Measurements from ENCODE around the gene BCAS1.

Gene BCAS1

GRCh38 chr20:54070187-54070987 lies at the start of gene BCAS1:
Gene BCAS1, minus strand, starts transcription at chr20:54070594. Its CDS starts 11,876 bp downstream, at chr20:54058718.
- Histone ChIP-seq H3K27ac (no peak within 1 kb of the TSS), H3K4me2 (ENCODE audit: low read length) (no peak within 1 kb of the TSS), H3K36me3 (ENCODE audit: control insufficient read depth, insufficient read depth, low read length) (no peaks in the 10 kb centered on the region), H2AFZ (no peak within 1 kb of the TSS), H3K9me3 (ENCODE audit: control insufficient read depth, low read length) (no peaks in the 10 kb centered on the region), H3K4me1 (peaks cover under 1% of the 10 kb centered on the region), H3K27me3 (ENCODE audit: control insufficient read depth, insufficient read depth, low read length) (no peaks in the 10 kb centered on the region), H3K79me2 (no peaks in the 10 kb centered on the region), H3K9ac (no peak within 1 kb of the TSS), H3K4me3 (ENCODE audit: low read depth, low read length) (no peak within 1 kb of the TSS)
- TF ChIP-seq CTCF (IDR thresholded peaks at IDR 0.05): no peak

GRCh38 chr20:54119744-54120143 lies 49.4 kb upstream of the BCAS1 start:
- no peak overlapping the region for H2AFZ ChIP-seq
- no peak overlapping the region for H3K9ac ChIP-seq
- no peaks in the 10 kb centered on the region for H3K27me3 ChIP-seq (ENCODE audit: control insufficient read depth, insufficient read depth, low read length)
- no peak overlapping the region for H3K27ac ChIP-seq
- no peak for TF ChIP-seq CTCF (IDR thresholded peaks at IDR 0.05)
- H3K79me2 ChIP-seq: no peaks in the 10 kb centered on the region
- no peaks in the 10 kb centered on the region for H3K36me3 ChIP-seq (ENCODE audit: control insufficient read depth, insufficient read depth, low read length)
- H3K4me2 ChIP-seq (ENCODE audit: low read length): no peak overlapping the region
- H3K4me3 ChIP-seq (ENCODE audit: low read depth, low read length): no peak overlapping the region
- no peaks in the 10 kb centered on the region for H3K9me3 ChIP-seq (ENCODE audit: control insufficient read depth, low read length)
- H3K4me1 ChIP-seq: peaks cover 3% of the 10 kb centered on the region

- no peak overlapping the region for H2AFZ ChIP-seq
- no peak overlapping the region for H3K4me3 ChIP-seq (ENCODE audit: low read depth, low read length)
- H3K36me3 ChIP-seq (ENCODE audit: control insufficient read depth, insufficient read depth, low read length): no peaks in the 10 kb centered on the region
- no peaks in the 10 kb centered on the region for H3K9me3 ChIP-seq (ENCODE audit: control insufficient read depth, low read length)
- H3K79me2 ChIP-seq: no peaks in the 10 kb centered on the region
- no peak overlapping the region for H3K27ac ChIP-seq
- TF ChIP-seq CTCF (IDR thresholded peaks at IDR 0.05): no peak
- no peak overlapping the region for H3K9ac ChIP-seq
- no peaks in the 10 kb centered on the region for H3K27me3 ChIP-seq (ENCODE audit: control insufficient read depth, insufficient read depth, low read length)
- no peaks in the 10 kb centered on the region for H3K4me1 ChIP-seq
- H3K4me2 ChIP-seq (ENCODE audit: low read length): no peak overlapping the region
These were observed 48.0 kb upstream of the BCAS1 start for GRCh38 chr20:54118220-54119001.

GRCh38 chr20:54116550-54117235 lies 46.3 kb upstream of the BCAS1 start:
- no peak overlapping the region for H2AFZ ChIP-seq
- TF ChIP-seq CTCF (IDR thresholded peaks at IDR 0.05): no peak
- no peak overlapping the region for H3K27ac ChIP-seq
- H3K4me2 ChIP-seq (ENCODE audit: low read length): no peak overlapping the region
- H3K9me3 ChIP-seq (ENCODE audit: control insufficient read depth, low read length): no peaks in the 10 kb centered on the region
- no peaks in the 10 kb centered on the region for H3K27me3 ChIP-seq (ENCODE audit: control insufficient read depth, insufficient read depth, low read length)
- H3K79me2 ChIP-seq: no peaks in the 10 kb centered on the region
- H3K36me3 ChIP-seq (ENCODE audit: control insufficient read depth, insufficient read depth, low read length): no peaks in the 10 kb centered on the region
- H3K4me1 ChIP-seq: no peaks in the 10 kb centered on the region
- no peak overlapping the region for H3K4me3 ChIP-seq (ENCODE audit: low read depth, low read length)
- no peak overlapping the region for H3K9ac ChIP-seq

Data from parathyroid adenoma (tissue), 2 donors.